NB4 (cell line): ENCODE measurements around the gene MAD1L1.

Experiments used
- DNase-seq: peaks from one replicate; pipeline ENCODE4 v3.0.0; 2010; ENCODE audit warnings: low read depth
- H3K4me3 ChIP-seq: one replicate; pipeline ENCODE4 v1.5.1; 2011; ENCODE audit warnings: mild to moderate bottlenecking, low read depth, low read length, moderate library complexity
- CTCF ChIP-seq: IDR thresholded peaks from one replicate; pipeline ENCODE4 v1.5.1; 2012; ENCODE audit warnings: low read depth, low read length
- MAX ChIP-seq: IDR thresholded peaks from 2 replicates; pipeline ENCODE4 v1.6.1; 2011; ENCODE audit warnings: low read depth, low read length
- MYC ChIP-seq: IDR thresholded peaks from 2 replicates; pipeline ENCODE4 v1.6.1; 2011; ENCODE audit warnings: low read depth, low read length
- POLR2A ChIP-seq: IDR thresholded peaks from 2 replicates; pipeline ENCODE4 v1.6.1; 2011; ENCODE audit warnings: mild to moderate bottlenecking; ENCODE audit not compliant: insufficient read length; ENCODE audit errors: extremely low read depth

MAD1L1 gene

GRCh38 chr7:1847260-1848001 is 385.3 kb downstream of the MAD1L1 start:
- no peak overlapping the region for H3K4me3 ChIP-seq
- DNase-seq, result no peak
- TF ChIP-seq POLR2A (no peak), MAX (no peak), MYC (no peak), CTCF (no peak)

DNA sequence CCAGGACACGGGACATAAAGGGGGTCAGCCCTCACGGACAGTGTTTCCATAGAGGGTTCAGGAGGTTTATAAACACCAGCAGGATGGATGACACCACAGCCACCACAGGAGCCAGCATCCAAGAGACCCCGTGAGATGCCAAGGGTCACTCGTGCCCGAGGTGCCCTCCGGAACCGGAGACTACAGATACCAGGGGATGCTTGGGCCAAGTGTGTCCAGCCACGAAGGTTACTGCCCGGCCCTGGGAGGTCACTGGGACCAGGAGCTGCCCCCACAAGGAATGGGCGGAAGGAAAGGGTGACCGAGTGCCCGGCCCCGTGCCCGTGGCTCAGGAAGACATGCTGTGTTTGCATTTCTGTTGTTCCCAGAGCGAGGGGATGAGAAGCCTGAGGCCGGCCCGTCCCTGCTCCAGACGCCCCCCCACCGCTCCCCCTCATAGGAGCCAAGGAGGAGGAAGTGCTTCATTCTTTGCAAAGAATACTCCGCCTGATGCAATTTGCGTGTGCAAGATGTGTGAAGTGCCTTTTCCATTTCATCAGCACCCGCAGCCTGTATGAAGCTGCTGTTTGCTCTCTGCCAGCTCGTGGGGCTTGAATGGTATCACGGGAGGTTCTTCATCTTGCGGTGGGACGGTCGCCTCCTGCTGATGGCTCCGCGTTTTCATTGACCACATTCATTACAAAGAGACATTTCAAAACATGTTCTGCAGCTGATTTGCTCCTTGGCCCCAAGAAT is 386.2 kb downstream of the MAD1L1 start:
- peak; percentile 52 for DNase-seq
- no peak overlapping the region for H3K4me3 ChIP-seq
- TF ChIP-seq MYC (no peak), CTCF (no peak), MAX (no peak), POLR2A (no peak)

DNA sequence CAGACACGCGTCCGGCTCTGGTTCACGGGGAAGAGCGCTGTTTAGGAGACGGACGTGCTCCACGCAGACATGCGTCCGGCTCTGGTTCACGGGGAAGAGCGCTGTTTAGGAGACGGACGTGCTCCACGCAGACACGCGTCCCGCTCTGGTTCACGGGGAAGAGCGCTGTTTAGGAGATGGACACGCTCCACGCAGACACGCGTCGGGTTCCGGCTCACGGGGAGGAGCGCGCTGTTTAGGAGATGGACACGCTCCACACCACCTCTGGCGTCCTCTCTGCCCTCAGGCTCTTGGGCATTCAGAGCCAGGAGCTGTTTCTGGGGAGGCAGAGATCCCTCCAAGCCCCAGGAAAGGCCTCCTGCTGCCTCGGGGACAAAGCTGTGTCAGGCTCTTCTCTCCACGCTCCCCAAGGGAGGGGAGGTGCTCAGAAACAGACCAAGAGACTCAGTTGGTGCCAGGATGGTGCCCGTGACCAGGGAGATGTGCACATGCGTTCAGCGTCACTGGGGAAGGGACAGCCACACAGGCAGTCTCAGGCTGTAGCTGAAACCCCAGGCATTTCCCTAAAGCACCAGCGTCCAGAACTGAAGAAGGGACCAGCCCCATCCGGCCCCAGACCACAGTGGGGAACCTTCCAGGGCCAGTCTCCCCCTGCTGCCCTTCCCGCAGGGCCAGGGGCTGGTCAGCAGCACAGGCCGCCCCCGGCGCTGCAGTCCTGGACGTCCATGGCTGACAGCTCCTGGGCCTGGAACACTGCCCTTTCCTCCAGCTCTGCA is 387.0 kb downstream of the MAD1L1 start:
- no peak for DNase-seq
- H3K4me3 ChIP-seq, result no peak overlapping the region
- TF ChIP-seq MAX (no peak), CTCF (no peak), POLR2A (no peak), MYC (no peak)

- no peak for DNase-seq
- TF ChIP-seq MAX, result no peak
- no peak overlapping the region for H3K4me3 ChIP-seq
Measured at GRCh38 chr7:1844951-1845390, 387.8 kb downstream of the MAD1L1 start.

- TF ChIP-seq CTCF, result peak; percentile 5
- TF ChIP-seq MYC, result no peak
- peak; percentile 52 for DNase-seq
- H3K4me3 ChIP-seq, result no peak overlapping the region
Measured at GRCh38 chr7:1844336-1844950, 388.3 kb downstream of the MAD1L1 start.

GRCh38 chr7:1843921-1844335 is 388.8 kb downstream of the MAD1L1 start:
- no peak for TF ChIP-seq MAX
- TF ChIP-seq POLR2A, result no peak
- TF ChIP-seq CTCF, result no peak
- TF ChIP-seq MYC, result no peak
- no peak for DNase-seq
- no peak overlapping the region for H3K4me3 ChIP-seq
